AG10803 (cell line): Measurements from ENCODE around the gene ATP5ME.
A peak's percentile ranks its signal among the peaks of the same experiment; 100 is the strongest.

Source experiments
- DNase-seq: peaks from one replicate; pipeline ENCODE4 v3.0.0; 2010; ENCODE audit warnings: low read depth
- H3K4me3 ChIP-seq: 2 replicates; pipeline ENCODE4 v1.5.1; 2011; ENCODE audit warnings: mild to moderate bottlenecking, low read length, control low read depth
- CTCF ChIP-seq: conservative IDR thresholded peaks from 2 replicates; pipeline ENCODE4 v1.5.1; 2011; ENCODE audit warnings: mild to moderate bottlenecking, low read length, control low read depth, inconsistent platforms

The ATP5ME gene

GRCh38 chr4:685679-686412 lies 11.8 kb upstream of the ATP5ME start:
- no peak for TF ChIP-seq CTCF
- no peak overlapping the region for H3K4me3 ChIP-seq
- DNase-seq, result no peak

GRCh38 chr4:684623-685327 lies 10.7 kb upstream of the ATP5ME start:
- DNase-seq, result no peak
- TF ChIP-seq CTCF, result no peak
- no peak overlapping the region for H3K4me3 ChIP-seq

- peak; percentile 64 for DNase-seq
- TF ChIP-seq CTCF, result peak; percentile 62
- H3K4me3 ChIP-seq, result no peak overlapping the region
Measured at GRCh38 chr4:683982-684622, 10.0 kb upstream of the ATP5ME start.

- no peak overlapping the region for H3K4me3 ChIP-seq
- no peak for TF ChIP-seq CTCF
- DNase-seq, result no peak
Measured at GRCh38 chr4:683247-683897, 9.3 kb upstream of the ATP5ME start.

- no peak for TF ChIP-seq CTCF
- no peak overlapping the region for H3K4me3 ChIP-seq
- DNase-seq, result no peak
Measured at GRCh38 chr4:682490-683172, 8.6 kb upstream of the ATP5ME start.

- H3K4me3 ChIP-seq, result no peak overlapping the region
- no peak for TF ChIP-seq CTCF
- DNase-seq, result no peak
Measured at GRCh38 chr4:681736-682451, 7.8 kb upstream of the ATP5ME start.
